GM18867 (cell line): ENCODE measurements around the gene KATNAL1.
A peak's percentile ranks its signal among the peaks of the same experiment; 100 is the strongest.
"Not testable (repeated sequence)": the region's sequence is repeated elsewhere in the genome, so short reads cannot be mapped to it uniquely, and the experiment has no call there.

Experiments used
- ATAC-seq: cut with Tn5 transposase; IDR thresholded peaks from one replicate; pipeline ENCODE4 v1.9.1; 2021; ENCODE audit warnings: mild to moderate bottlenecking, moderate library complexity; ENCODE audit not compliant: unreplicated experiment

Gene KATNAL1

DNA sequence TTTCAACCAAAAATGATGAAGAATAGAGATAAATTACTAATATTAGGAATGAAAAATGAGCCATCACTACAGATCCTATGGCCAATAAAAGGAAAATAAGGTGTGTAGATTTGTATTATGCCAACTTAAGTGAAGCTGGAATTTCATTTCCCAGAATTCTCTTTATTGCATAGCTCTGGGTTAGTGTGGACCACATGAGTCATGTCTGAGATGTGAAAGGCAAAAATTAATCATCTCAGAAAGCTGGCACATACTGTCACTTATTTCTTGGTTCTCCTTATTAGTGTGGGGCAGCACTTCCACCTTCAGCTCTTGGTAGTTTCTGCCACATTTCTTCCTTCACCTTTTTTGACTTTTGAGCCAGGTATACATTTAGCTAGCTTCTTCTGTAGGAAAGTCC, 82.6 kb downstream of the KATNAL1 start:
- ATAC-seq = no peak

DNA sequence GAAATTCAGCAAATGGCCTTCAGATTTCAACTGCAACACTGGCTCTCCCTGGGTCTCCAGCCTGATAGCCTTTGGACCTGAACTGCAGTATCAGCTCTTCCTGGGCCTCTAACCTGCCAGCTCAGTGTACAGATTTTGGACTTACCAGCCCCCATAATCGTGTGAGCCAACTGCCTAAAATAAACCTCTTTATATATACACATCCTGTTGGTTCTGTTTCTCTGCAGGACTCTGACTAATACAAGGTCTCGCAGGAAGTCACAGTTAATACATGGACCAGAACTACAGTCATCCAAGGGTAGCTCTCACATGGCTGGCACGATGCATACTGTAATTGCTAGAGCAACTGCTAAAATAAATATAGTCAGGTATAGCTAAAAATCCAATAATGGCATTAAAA, 85.1 kb downstream of the KATNAL1 start:
- ATAC-seq = no peak

DNA sequence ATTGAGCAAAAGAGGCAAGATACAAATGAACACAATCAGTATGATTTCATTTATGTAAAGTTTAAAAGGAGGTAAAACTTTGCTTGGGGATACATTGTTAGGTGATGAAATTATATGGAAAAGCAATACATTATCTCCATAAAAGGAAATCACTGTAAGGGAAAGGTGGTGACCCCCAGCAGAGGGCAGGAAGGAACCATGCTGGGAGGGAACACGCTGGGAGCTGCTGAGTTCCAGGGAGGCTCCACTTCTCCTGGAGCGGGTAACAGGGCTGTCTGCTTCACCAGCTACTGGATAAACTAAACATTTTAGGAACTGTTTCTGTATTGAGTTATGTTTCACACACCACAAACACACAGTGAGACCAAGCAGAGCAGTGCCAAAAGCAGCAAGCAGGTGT, 91.2 kb downstream of the KATNAL1 start:
- no peak for ATAC-seq

DNA sequence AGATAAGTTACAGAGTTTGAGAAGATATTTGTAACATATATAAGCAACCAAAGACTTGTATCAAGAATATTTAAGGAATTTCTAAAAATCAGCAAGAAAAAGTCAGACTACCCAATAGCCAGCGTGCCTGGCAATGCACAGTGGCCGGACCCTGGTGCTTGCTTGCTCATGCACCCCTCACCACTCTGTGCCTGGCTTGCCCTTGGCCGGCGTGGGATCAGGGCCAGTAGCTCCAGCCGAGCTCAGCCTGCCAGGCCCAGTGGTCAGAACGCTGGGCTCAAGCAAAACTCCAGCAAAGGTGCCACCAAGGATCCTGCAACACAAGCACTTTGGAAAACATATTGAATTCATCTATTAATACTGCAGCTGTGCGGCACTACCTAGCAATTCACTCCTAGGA, 95.1 kb downstream of the KATNAL1 start:
- ATAC-seq = no peak

DNA sequence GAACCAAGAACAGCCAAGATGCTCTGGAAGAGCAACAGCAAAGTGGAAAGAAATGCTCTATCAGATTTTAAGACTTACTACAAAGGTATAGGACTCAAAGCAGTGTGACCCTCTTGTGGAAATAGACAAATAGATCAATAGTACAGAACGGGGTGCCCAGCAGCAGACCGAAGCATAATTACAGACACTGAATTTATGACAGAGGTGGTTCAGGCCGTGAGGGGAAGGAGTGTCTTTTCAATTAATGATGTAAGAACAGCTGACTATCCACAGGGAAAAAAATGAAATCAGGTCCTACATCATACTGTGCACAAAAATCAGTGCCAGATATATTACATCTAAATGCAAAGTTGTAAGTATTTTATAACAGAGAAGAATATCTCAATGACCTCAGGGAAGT, 95.6 kb downstream of the KATNAL1 start:
- ATAC-seq = no peak

DNA sequence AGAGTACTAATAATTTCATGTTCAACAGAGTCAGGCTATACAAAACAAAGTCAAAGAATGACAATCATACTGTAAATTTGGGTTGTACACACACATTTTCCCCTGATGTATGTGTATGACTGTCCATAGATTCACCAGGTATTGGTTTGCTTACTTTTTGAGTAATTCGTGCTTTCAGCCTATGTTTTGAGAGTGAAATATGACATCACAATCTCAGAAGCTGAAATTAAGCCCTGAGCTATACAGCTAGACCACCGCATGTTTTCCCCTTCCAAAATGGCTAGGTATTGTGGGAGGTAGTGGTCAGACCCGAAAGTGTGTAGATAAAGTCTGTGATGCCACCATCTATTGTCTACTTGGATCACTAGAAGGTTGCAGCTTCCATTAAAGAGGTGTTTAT, 102.8 kb downstream of the KATNAL1 start:
- peak; percentile 74 for ATAC-seq

DNA sequence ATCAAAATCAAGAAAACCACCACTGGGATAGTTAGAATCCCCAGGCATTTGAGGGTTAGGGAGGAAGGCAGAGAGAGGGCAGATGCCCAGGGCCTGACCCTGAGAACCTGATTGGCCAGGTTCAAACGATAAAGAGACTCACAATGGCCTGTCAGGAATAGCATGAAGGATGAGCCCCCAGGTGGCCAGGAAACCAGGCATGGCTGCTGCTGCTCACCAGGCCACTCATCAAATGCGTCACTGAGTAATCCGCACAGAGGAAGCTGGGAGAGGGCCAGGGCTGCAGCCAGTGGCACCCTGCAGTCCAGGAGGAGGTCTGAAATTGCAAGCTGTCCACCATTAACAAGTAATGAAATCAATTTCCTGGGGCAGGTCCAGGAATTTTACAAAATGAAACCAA, 111.3 kb downstream of the KATNAL1 start:
- ATAC-seq = no peak

DNA sequence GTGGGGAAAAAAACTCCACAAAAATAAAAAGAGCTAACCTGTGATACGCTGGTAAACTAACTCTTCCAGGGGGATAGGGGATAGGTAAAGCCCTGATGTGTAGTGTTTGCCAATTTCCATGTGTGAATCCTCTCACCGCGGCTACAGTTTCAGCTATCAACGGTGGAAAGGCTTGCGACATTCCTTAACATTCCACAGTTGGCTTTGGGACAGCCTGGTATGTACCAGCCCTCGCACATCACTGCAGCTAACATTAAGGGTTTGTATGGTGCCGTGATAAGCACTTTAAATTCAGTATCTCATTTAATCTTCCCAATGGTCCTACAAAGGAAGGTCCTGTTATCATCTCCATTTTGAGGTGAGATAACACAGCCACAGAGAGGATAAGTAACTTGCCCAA, 112.4 kb downstream of the KATNAL1 start:
- no peak for ATAC-seq

DNA sequence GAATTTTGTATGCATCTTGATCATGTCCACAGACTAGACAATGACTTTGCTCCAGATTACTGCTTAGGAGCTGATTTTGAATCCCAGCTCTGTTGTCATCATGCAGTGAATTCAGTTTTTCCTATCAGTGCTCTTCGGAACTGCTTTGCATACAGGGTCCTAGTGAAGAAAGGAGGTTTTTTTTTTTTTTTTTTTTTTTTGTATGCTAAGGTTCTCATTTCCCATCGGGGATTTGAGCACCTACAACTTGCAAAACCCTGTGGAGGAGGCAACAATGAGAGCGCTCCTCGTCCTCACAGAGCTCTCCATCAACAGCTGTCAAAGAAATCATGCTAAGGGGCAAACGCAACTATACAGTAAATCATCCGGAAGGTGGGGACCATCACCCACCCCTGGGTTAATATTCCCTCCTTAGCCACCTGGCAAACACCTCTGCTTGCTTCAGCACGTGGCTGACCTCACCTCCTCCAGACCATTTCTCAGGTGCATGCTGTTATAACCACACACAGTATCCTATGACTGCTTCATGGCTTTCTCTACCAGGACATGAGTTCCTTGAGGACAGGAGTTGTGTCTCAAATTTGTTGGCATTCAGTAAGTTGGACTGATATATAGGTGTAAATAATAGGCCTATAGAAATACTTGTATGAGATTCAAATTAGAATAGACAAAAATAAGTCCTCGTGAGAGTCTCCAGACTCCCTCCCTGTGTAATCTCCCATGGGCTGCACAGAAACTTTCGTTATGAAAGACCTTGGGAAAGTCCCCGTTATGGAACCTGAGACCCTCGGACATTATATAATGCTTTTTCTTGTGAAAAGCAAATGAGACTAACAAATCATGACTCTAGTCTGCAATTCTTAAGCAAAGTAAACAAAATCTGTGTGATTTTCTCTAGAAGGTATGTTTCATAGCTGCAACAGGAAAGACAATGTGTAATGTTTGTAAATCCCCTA, 113.8 kb downstream of the KATNAL1 start:
- no peak for ATAC-seq

DNA sequence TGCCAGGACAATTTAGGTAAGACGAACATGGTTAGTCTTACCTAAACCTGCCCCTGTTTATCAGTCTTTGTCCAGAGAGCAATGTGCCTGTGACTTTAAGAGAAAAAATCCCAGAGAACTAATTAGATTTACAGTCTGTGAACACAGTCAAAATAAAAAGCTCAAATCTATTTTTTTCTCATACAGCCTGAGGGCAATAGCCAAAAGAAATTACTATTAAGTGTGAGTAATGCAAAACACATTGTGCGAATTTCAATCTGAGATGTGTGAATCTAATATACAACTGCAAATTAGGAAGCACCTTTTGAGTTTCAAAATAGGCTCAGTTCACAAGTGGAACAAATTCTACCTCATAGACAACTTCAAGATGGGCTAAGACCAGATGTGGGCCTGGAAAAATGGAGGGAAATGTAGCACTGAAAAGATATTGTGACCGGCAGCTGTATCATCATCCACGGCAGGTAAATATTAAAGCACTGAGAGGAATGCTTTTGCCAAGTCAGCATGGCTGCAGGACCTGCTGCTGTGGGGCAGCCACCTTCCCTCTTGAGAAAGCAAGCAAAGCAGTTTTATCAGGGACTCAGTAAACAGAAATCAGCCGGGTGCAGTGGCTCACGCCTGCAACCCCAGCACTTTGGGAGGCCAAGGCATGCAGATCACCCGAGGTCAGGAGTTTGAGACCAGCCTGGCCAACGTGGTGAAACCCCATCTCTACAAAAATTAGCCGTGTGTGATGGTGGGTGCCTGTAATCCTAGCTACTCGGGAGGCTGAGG, 114.8 kb downstream of the KATNAL1 start:
- no peak for ATAC-seq

DNA sequence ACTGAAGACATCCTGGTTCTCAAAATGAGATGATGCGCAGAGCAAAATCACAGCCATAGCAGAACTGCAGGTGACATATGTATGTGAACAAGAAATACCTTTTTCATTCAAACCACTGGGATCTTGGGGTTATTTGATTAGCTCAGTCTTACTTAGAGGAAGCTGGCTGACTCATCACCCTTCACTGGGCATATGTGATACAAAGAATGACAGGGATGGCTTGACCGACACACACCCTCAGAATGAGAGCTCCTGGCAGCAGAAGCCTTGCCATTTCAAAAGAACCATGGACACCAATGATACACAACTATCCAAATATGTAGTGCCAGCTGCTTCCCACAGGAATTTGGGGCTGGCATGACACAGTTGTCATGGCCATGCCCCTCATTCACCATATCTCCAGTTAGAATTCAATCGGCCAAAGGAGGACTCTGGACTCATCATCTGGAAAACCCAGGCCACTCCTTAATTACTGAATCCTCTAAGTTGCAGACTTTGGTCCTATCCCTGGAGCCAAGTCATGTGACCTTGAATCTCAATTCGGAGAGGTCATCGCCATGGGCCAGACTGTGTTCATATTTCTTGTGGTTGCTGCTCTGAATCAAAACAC, 115.8 kb downstream of the KATNAL1 start:
- ATAC-seq = no peak

DNA sequence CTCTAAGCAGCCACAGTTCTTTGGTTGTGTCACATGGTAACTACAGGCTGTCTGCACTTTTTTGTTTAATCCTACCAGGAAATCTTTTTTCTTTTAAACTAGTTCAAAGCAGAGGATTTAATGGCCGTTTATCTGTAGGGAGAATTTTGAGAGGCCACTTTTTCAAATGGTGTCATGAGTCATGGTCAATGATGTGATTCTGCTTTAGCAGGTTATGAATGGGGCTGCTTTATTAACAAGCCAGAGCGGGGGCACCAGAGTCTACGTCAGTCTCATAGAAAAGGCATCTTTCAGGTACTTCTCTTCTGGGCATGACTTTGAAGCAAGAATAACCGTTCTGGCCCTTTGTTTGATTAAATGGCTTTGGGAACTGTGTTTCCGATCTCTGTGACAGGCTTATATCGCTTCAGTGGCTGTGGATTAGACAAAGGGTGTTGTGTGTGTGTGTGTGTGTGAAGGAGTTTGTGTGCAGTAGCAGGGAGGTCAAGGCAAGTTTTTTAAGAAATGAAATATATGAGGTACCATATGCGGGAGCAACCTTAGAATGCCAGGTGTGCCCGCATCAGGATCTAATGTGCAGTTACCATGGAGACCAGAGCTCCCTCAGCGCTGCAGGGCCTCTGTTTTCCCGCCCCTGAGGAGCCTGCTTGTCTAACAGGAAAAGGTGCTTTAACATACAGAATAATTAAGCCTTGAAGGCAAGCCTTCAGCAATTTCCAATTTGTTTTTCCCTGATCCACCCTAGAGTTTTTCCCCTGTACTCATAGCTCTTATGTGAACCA, 120.5 kb downstream of the KATNAL1 start:
- no peak for ATAC-seq

DNA sequence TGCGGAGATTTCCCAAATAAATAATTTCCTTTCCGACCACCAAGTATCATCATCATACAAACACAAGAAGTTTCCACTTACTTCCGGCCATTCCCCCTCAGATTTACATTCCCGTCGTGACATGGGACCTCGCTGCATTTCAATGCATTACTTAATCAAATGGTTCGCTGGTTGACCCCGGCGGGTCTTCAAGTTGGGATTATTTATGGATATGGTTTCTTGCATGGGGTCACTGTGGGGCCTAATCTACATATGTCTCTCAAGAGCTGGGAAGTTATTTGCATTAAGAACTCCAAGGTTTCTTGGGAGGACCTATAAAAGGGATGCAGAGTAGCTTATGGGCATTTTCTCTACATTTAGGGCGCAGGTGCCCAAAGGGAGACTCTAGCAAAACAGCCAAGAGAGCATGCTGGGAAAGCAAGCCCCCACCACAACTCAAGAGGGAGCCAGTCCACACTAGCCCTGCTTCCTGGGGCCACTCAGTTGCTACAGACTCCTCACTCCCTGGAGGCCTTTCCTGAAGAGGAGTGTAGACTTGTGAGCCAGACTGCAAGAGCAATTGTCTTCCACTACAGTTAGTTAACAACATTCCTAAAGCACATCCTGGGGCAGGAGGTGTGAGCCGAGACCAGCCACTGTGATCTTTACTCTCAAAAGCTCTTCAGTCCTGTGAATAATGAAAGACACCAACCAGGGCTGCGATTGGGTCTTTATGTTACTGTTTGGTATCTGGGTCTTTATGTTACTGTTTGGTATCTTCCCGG, 125.3 kb downstream of the KATNAL1 start:
- ATAC-seq = no peak

DNA sequence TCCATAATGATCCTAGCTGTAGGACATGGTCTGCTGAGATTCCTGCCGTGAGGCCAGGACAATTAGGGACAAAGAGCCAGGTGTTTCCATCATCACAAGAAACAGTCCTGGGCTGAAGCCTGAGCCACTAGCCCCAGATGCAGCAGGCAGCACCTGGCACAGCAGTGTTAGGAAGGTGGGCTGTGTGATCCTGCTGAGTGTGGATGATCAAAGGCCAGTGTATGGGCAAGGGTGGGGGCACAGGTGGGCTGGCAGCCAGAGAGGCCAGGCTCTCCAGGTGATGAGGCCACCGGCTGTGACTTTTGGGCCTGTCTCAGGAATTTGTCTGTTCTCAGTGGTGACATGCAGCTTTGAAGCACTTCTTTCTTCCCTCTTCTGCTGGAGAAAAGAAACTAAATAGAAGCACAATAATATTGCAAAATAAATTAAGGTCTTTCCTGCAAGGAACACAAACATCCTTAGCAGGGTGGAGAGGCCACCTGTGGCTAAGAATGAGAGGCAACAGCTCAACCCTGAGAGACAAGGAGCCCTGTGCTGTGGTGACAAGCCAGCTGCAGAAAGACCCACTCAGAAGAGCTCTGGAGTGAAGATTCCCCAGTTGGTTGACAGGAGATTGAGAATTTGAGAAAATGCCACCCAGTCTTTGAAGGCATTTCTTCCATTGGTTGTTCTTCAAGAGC, 127.6 kb downstream of the KATNAL1 start:
- no peak for ATAC-seq

DNA sequence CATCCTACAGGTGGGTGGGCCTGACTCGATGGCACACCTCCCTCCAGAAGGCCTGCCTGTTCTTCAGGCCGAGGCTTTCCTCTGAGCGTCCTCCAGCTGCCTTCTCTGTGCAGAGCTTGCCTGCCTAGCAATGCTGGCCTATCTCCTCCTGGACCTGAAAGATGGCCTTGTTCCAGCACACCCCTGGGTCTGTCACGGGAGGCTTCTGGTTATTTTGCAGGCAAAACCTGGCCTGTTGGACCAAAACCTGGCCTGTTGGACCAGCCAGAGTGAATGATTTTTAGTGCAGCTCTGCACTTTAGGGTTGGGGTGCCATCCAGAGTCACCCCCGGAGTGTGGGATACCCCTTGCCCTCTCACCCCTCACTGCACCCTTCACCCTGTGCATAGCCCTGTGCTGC, 128.4 kb downstream of the KATNAL1 start:
- no peak for ATAC-seq

DNA sequence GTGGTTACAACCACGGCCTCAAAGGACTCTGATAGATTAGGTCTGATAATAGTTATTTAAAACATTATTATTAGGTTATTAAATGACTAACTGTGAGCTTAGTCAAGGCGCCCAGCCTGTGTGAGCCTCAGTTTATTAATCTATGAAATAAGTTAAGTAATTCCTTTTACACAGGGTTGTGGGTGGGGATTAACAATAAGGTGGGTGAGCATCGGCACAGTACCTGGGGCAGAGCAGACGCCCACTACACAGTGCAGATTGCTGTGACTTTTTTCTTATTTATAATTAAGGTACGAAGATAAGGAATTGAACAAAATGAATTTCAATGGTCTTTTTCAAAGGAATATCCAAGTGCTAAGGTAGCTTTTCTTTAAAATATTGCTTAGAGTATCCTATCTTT, 132.2 kb downstream of the KATNAL1 start:
- ATAC-seq = no peak

DNA sequence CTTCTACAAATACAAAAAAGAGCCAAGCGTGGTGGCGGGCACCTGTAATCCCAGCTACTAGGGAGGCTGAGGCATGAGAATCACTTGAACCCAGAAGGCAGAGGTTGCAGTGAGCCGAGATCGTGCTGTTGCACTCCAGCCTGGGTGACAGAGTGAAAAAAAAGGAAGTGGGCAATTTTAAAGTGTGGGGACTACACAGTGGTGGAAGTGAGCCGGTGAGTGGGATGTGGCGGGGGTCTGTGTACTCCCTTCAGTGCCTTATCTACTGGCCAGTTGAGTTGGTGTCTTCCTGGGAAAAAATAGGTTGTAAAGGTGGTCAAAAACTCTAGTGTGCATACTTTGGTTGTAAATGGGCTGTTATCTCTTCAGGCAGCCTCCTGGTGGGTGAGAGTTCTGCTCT, 133.1 kb downstream of the KATNAL1 start:
- ATAC-seq = not testable (repeated sequence)

DNA sequence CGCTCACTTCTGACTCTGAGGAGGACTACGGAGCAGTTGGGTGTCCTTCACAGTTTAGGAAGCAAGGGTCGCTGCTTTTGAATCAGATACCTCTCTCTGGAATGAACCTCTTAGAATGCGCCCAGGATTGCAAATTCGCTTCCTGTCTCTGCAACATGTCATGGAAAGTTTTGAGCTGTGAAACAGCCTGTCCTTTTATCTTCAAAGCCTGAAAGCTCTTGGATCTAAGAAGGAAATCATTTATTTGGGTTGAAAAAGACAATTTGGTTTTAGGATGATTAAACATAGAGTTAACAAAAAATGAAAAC, 134.1 kb downstream of the KATNAL1 start:
- no peak for ATAC-seq

DNA sequence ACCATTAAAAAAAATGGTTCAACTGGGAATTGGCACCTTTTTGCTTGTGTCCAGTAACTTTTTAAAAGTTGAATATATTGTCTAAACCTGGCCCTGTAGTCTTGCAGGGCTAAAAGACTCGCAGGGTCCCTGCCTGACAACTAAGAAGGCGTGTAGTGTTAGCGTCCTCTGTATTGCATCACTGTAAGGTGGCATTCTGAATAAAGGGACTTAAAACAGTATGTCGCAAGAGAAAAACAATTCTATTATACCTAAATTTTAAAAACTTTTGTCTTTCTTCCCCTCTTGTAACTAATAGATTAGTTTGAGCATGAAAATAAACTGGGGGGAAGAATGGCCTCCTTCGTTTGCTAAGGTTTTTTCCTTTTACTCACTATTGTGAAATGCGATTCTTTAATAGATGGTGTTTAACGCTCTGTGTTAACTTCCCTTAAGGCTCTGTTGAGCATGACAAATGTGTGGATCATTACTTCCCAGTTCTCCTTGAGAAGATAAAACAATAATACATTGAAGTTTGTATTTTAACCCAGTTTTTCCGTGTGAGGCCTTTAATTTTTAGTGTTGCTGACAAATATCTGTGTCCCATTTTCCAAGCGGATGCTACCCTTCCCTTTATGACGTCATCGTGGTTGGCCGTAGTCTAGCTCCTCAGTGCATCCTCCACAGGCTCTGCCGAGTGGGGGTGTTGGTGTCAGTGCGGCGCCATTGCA, 134.6 kb downstream of the KATNAL1 start:
- no peak for ATAC-seq
